Activated T-cell treated with anti-CD3 and anti-CD28 coated beads, Interleukin-2, amount 50 U/mL, for 24 hours (primary cell): ENCODE measurements around the gene SHOC1.
A peak's percentile ranks its signal among the peaks of the same experiment; 100 is the strongest.

Experiments
- DNase-seq: peaks from one replicate; pipeline ENCODE4 v3.0.0-alpha.2; 2020
- H3K27ac Mint-ChIP-seq: 2 replicates; pipeline ENCODE4 v1.8.0; 2020; ENCODE audit warnings: mild to moderate bottlenecking, mixed read lengths
- H3K27me3 Mint-ChIP-seq: 2 replicates; pipeline ENCODE4 v1.8.0; 2020; ENCODE audit warnings: mixed read lengths
- H3K36me3 Mint-ChIP-seq: 2 replicates; pipeline ENCODE4 v1.8.0; 2020; ENCODE audit warnings: low read depth, mixed read lengths
- H3K4me1 Mint-ChIP-seq: 2 replicates; pipeline ENCODE4 v1.8.0; 2020; ENCODE audit warnings: low read depth, mixed read lengths
- H3K4me3 Mint-ChIP-seq: 2 replicates; pipeline ENCODE4 v1.8.0; 2020; ENCODE audit warnings: mild to moderate bottlenecking, moderate library complexity, mixed read lengths
- H3K9me3 Mint-ChIP-seq: 2 replicates; pipeline ENCODE4 v1.8.0; 2020; ENCODE audit warnings: mixed read lengths

SHOC1 gene

DNA sequence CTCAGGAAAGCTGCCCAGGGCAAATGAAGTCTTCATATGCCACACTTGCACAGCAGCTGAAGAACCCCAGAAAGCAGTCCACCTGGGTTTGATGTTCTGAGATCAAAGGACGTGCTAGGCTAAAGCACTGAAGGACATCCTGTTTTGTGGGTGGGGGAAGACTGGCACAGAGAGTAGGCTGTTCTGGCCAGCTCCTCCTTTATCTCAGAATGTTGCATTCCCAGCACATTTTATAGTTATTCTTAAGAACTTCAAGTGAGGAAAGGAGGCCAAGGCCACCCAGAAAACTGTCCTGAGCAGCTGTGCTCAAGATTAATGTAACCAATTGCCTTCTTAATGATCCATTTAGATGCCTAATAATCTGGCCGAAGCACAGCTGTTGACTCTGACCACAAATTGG lies 10.9 kb downstream of the SHOC1 start:
- no peaks in the 10 kb centered on the region for H3K36me3 Mint-ChIP-seq
- no peak for DNase-seq
- no peak overlapping the region for H3K4me3 Mint-ChIP-seq
- H3K27me3 Mint-ChIP-seq: no peaks in the 10 kb centered on the region
- H3K27ac Mint-ChIP-seq: no peak overlapping the region
- peaks cover 6% of the 10 kb centered on the region for H3K9me3 Mint-ChIP-seq
- H3K4me1 Mint-ChIP-seq: peaks cover 4% of the 10 kb centered on the region

GRCh38 chr9:111783424-111783823 lies 11.3 kb downstream of the SHOC1 start:
- no peak for DNase-seq
- H3K27me3 Mint-ChIP-seq: no peaks in the 10 kb centered on the region
- H3K9me3 Mint-ChIP-seq: peaks cover 6% of the 10 kb centered on the region
- H3K4me3 Mint-ChIP-seq: no peak overlapping the region
- H3K36me3 Mint-ChIP-seq: no peaks in the 10 kb centered on the region
- H3K4me1 Mint-ChIP-seq: peaks cover 4% of the 10 kb centered on the region
- no peak overlapping the region for H3K27ac Mint-ChIP-seq

GRCh38 chr9:111766066-111766465 lies 28.7 kb downstream of the SHOC1 start:
- H3K27ac Mint-ChIP-seq: no peak overlapping the region
- H3K36me3 Mint-ChIP-seq: peaks cover 6% of the 10 kb centered on the region
- H3K4me1 Mint-ChIP-seq: peaks cover 5% of the 10 kb centered on the region
- no peak for DNase-seq
- H3K9me3 Mint-ChIP-seq: peaks cover 13% of the 10 kb centered on the region
- no peak overlapping the region for H3K4me3 Mint-ChIP-seq
- H3K27me3 Mint-ChIP-seq: no peaks in the 10 kb centered on the region

DNA sequence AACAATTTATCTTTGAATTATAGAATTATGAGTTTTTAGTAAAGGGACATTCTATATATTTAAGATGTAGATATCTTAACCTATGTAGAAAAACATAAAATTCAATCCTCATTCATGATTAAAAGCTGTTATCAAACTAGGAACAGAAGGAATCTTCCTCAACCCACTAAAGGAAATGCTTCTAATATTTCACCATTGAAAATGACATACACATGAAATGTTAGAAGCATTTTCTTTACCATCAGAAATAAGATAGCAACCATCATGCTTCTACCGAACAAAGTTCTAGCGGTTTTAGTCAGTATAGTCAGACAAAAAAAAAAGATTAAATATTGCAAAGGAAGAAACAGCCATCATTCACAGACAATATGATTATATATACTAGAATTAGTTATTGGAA lies 32.2 kb downstream of the SHOC1 start:
- Mint-ChIP-seq H3K4me1 (peaks cover 4% of the 10 kb centered on the region), H3K27ac (no peak overlapping the region), H3K4me3 (no peak overlapping the region), H3K36me3 (peaks cover 6% of the 10 kb centered on the region), H3K9me3 (peaks cover 13% of the 10 kb centered on the region), H3K27me3 (no peaks in the 10 kb centered on the region)
- DNase-seq: no peak

- no peak overlapping the region for H3K27ac Mint-ChIP-seq
- no peaks in the 10 kb centered on the region for H3K27me3 Mint-ChIP-seq
- H3K9me3 Mint-ChIP-seq: no peaks in the 10 kb centered on the region
- no peak overlapping the region for H3K4me3 Mint-ChIP-seq
- H3K4me1 Mint-ChIP-seq: peaks cover 4% of the 10 kb centered on the region
- H3K36me3 Mint-ChIP-seq: no peaks in the 10 kb centered on the region
- no peak for DNase-seq
These were observed 34.7 kb downstream of the SHOC1 start for GRCh38 chr9:111759762-111760639.

- peaks cover 1% of the 10 kb centered on the region for H3K4me1 Mint-ChIP-seq
- no peak overlapping the region for H3K27ac Mint-ChIP-seq
- no peak overlapping the region for H3K4me3 Mint-ChIP-seq
- peaks cover 15% of the 10 kb centered on the region for H3K36me3 Mint-ChIP-seq
- peaks cover 12% of the 10 kb centered on the region for H3K9me3 Mint-ChIP-seq
- H3K27me3 Mint-ChIP-seq: no peaks in the 10 kb centered on the region
- no peak for DNase-seq
These were observed 39.9 kb downstream of the SHOC1 start for GRCh38 chr9:111754800-111755199.

- Mint-ChIP-seq H3K4me1 (peaks cover 1% of the 10 kb centered on the region), H3K4me3 (no peak overlapping the region), H3K36me3 (peaks cover 15% of the 10 kb centered on the region), H3K9me3 (peaks cover 12% of the 10 kb centered on the region), H3K27me3 (no peaks in the 10 kb centered on the region), H3K27ac (peak overlapping the region; percentile 59)
- DNase-seq: no peak
These were observed 42.3 kb downstream of the SHOC1 start for GRCh38 chr9:111752455-111752854.
